ENCODE measurements around the gene RIC8B. TPM values are rescaled to one million over a fixed set of nuclear protein-coding genes. Genes with fewer than 3 reads are reported as not detected.

RIC8B gene
- total RNA-seq, 2 donors from 2014 or later, result 13.9 to 14.6 TPM

DNA sequence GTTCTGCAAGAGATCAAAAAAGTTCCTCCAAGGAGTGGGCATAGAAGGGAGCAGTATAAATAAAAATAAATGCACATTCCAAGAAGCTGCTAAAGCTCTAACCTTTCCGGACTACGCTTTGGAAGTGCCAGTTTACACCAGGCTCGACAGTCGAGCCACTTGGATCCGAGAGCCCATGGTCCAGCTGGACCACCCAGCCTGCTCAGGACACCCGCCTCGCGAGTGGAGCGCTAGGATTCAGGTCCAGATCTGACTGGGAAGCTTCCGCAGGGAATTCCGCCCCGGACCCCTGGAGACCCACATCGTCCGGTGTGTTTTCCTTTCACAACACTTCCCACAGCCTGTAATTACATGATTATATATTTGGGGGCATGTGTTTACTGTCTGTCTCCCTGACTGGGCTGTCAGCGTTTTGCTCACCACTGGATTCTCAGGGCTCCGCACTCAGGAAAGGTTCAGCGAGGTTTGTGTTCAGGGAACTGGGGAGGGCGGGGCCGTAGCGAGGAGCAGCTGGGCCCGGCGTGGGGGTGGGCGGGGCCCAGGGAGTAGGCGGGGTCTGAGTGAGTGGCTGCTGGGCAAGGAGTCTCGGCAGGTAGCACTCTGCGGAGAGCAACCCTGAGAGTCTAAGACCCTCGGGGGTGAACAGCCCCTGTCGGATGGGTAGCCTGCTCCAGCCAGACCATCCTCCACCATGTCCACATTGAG, 128.9 kb downstream of the RIC8B start:
- intact Hi-C loops (cut with DNase I), result no loop called here
- peak overlapping the region in 1 of 2 donors; percentile 49 for H3K9ac ChIP-seq (ENCODE audit: low read depth in 2 of 2, low read length in 2 of 2)
- no peaks in the 10 kb centered on the region for H3K4me1 ChIP-seq
- peak; percentile 90 for DNase-seq
- H3K9me3 ChIP-seq, result no peaks in the 10 kb centered on the region
- TF ChIP-seq, protein P1, sequence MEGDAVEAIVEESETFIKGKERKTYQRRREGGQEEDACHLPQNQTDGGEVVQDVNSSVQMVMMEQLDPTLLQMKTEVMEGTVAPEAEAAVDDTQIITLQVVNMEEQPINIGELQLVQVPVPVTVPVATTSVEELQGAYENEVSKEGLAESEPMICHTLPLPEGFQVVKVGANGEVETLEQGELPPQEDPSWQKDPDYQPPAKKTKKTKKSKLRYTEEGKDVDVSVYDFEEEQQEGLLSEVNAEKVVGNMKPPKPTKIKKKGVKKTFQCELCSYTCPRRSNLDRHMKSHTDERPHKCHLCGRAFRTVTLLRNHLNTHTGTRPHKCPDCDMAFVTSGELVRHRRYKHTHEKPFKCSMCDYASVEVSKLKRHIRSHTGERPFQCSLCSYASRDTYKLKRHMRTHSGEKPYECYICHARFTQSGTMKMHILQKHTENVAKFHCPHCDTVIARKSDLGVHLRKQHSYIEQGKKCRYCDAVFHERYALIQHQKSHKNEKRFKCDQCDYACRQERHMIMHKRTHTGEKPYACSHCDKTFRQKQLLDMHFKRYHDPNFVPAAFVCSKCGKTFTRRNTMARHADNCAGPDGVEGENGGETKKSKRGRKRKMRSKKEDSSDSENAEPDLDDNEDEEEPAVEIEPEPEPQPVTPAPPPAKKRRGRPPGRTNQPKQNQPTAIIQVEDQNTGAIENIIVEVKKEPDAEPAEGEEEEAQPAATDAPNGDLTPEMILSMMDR (IDR thresholded peaks at IDR 0.05), result no peak
- no peaks in the 10 kb centered on the region for H3K27me3 ChIP-seq
- no peaks in the 10 kb centered on the region for H3K36me3 ChIP-seq
- H3K27ac ChIP-seq, result no peak overlapping the region
- H3K4me3 ChIP-seq, result peak overlapping the region; percentile 39

DNA sequence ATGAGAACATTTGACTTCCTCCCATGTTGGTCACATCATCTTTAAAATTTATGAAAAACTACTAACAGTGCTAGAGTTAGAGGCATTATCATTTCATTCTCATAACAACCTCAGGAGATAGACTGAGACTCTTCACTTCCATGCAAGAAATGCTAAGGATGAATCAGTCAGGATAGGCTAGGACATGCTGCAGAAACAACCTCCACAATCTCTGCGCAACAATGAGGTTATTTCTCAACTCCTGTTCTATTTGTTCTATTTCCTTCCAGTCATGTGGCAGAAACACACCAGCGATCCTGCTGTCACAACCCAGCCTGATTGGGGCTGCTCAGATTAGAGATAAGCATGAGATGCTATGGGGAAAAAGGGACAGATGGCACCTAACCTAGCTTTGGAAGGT, 132.2 kb downstream of the RIC8B start:
- Histone ChIP-seq H3K9me3 (no peaks in the 10 kb centered on the region), H3K27me3 (no peaks in the 10 kb centered on the region), H3K36me3 (no peaks in the 10 kb centered on the region), H3K27ac (no peak overlapping the region), H3K4me1 (no peaks in the 10 kb centered on the region), H3K4me3 (no peak overlapping the region), H3K9ac (ENCODE audit: low read depth in 2 of 2, low read length in 2 of 2) (no peak overlapping the region)
- no peak for DNase-seq
- intact Hi-C loops (cut with DNase I), result no loop called here
- TF ChIP-seq, protein P1 (IDR thresholded peaks at IDR 0.05), result no peak

DNA sequence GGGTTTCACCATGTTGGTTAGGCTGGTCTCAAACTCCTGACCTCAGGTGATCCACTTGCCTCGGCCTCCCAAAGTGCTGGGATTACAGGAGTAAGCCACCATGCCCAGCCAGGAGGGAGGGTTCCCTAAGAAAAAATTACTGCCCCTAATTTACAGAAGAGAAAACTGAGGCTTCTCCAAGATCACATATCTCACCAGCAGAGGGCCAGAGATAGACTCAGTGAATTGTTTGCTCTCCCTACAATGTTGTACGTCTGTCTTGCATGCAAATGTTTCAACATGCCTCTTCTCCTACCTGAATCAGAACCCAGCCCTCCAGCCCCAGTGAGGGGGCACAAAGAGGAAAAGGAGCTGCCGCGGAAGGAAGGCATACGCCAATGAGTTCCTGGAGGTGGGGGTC, 132.9 kb downstream of the RIC8B start:
- Histone ChIP-seq H3K9me3 (no peaks in the 10 kb centered on the region), H3K4me3 (no peak overlapping the region), H3K9ac (ENCODE audit: low read depth in 2 of 2, low read length in 2 of 2) (no peak overlapping the region), H3K4me1 (no peaks in the 10 kb centered on the region), H3K27ac (no peak overlapping the region), H3K27me3 (no peaks in the 10 kb centered on the region), H3K36me3 (no peaks in the 10 kb centered on the region)
- intact Hi-C loops (cut with DNase I), result no loop called here
- no peak for DNase-seq
- TF ChIP-seq, protein P1 (IDR thresholded peaks at IDR 0.05), result no peak

DNA sequence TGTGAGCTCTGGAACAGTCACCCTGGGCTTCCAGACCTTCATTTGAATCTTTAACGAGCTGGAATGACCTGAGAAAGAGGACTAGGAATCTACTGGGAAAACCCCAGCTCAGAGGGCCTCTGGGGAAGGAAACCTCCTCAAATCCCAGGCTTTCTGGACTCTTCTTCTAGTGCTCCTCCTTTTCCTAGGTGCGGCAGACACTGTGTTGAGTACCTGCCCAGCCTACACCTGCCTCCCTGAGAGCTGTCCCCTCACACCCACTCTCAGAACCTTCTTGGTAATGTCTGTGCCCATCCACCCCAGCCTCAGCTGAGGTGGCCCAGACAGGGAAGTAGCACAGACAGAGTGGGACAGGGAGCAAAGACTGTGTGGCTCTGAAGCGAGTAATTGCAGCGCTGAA, 133.4 kb downstream of the RIC8B start:
- TF ChIP-seq, protein P1 (IDR thresholded peaks at IDR 0.05), result no peak
- intact Hi-C loops (cut with DNase I), result no loop called here
- H3K9ac ChIP-seq (ENCODE audit: low read depth in 2 of 2, low read length in 2 of 2), result no peak overlapping the region
- no peak for DNase-seq
- H3K4me3 ChIP-seq, result no peak overlapping the region
- H3K9me3 ChIP-seq, result no peaks in the 10 kb centered on the region
- H3K27me3 ChIP-seq, result no peaks in the 10 kb centered on the region
- H3K4me1 ChIP-seq, result no peaks in the 10 kb centered on the region
- no peaks in the 10 kb centered on the region for H3K36me3 ChIP-seq
- no peak overlapping the region for H3K27ac ChIP-seq

DNA sequence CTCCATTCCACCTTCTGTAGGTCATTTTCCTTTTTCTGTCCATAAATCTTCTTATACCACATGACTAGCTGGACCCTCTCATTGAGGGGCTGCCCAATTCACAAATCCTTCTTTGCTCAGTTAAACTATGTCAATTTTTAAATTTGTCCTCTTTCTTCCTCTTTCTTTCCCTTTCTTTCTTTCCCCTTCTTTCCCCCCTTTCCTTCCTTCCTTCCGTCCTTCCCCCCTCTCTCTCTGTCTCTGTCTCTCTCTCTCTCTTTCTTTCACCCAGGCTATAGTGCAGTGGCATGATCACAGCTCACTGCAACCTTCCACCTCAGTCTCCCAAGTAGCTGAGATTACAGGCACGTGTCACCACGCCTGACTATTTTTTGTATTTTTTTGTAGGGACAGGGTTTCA, 134.1 kb downstream of the RIC8B start:
- TF ChIP-seq, protein P1 (IDR thresholded peaks at IDR 0.05), result no peak
- H3K4me1 ChIP-seq, result no peaks in the 10 kb centered on the region
- no peaks in the 10 kb centered on the region for H3K36me3 ChIP-seq
- no peak overlapping the region for H3K9ac ChIP-seq (ENCODE audit: low read depth in 2 of 2, low read length in 2 of 2)
- H3K9me3 ChIP-seq, result no peaks in the 10 kb centered on the region
- DNase-seq, result no peak
- intact Hi-C loops (cut with DNase I), result no loop called here
- H3K4me3 ChIP-seq, result no peak overlapping the region
- no peak overlapping the region for H3K27ac ChIP-seq
- H3K27me3 ChIP-seq, result no peaks in the 10 kb centered on the region

Measured in colonic mucosa (tissue), 4 donors.